T-cell (primary cell): ENCODE data around the gene TENT5A. TPM values are rescaled to one million over a fixed set of nuclear protein-coding genes. Genes with fewer than 3 reads are reported as not detected.

ENCODE experiments used
- ATAC-seq, 4 experiments: fragments of 200-7000 bp in 3 of 4; fragments of 150-1000 bp in 1 of 4; cut with Tn5 transposase; replicated peaks in 1 of 4; 1 replicate in 3 of 4; 2 replicates in 1 of 4; pipeline ENCODE4 v1.10.0; 2021; ENCODE audit warnings: moderate library complexity in 3 of 4, mild to moderate bottlenecking in 2 of 4, moderate number of reproducible peaks in 1 of 4
- CTCF ChIA-PET, 2 donors: fragments of 300-600 bp; sonication (Branson Sonifier 250); formaldehyde crosslinking; loops; one replicate each; lab custom pipeline; 2022; ENCODE audit warnings: antibody characterized with exemption in 2 of 2; lab: Charles Lee
- POLR2A ChIA-PET, 2 donors: fragments of 300-600 bp; sonication (Branson Sonifier 250); formaldehyde crosslinking; loops; one replicate each; lab custom pipeline; 2022; ENCODE audit warnings: antibody characterized with exemption in 2 of 2; lab: Charles Lee
- DNase-seq, 35 experiments: peaks; one replicate each; pipeline versions ENCODE4 v3.0.0 to v3.0.0-alpha.2; 2013 to 2023
- H3K27ac ChIP-seq: one replicate; pipeline ENCODE4 v1.5.1; 2013; ENCODE audit warnings: low read length
- H3K27me3 ChIP-seq, 2 experiments: replicated peaks in 1 of 2; 1 replicate in 1 of 2; 2 replicates in 1 of 2; pipeline versions ENCODE4 v1.6.1 to v1.7.0; 2013; ENCODE audit warnings: low read length in 1 of 2, mixed read lengths in 1 of 2; ENCODE audit not compliant: control insufficient read depth in 2 of 2, insufficient read depth in 2 of 2; ENCODE audit errors: extremely low read depth in 1 of 2
- H3K36me3 ChIP-seq, 2 donors: 1 replicate in 1 of 2; 2 replicates in 1 of 2; pipeline versions ENCODE4 v1.6.1 to v1.7.0; 2013; ENCODE audit warnings: low read length in 1 of 2; ENCODE audit not compliant: control insufficient read depth in 2 of 2, insufficient read depth in 1 of 2; ENCODE audit errors: extremely low read depth in 1 of 2
- H3K4me1 ChIP-seq, 2 experiments: 1 replicate in 1 of 2; 2 replicates in 1 of 2; pipeline versions ENCODE4 v1.6.1 to v1.7.0; 2013; ENCODE audit warnings: low read length in 2 of 2, mixed read lengths in 1 of 2; ENCODE audit not compliant: insufficient read depth in 2 of 2, control insufficient read depth in 1 of 2; ENCODE audit errors: extremely low read depth in 1 of 2
- H3K4me3 ChIP-seq, 2 donors: 1 replicate in 1 of 2; 2 replicates in 1 of 2; pipeline versions ENCODE4 v1.5.1 to v1.7.0; 2013; ENCODE audit warnings: mild to moderate bottlenecking in 2 of 2, low read length in 1 of 2, moderate library complexity in 1 of 2; ENCODE audit not compliant: control insufficient read depth in 1 of 2; ENCODE audit errors: extremely low read depth in 1 of 2
- H3K9me3 ChIP-seq: 2 replicates; pipeline ENCODE4 v1.7.0; 2013
- H3K27ac Mint-ChIP-seq, 2 donors: one replicate each; pipeline ENCODE4 v1.8.0; 2020 to 2021; ENCODE audit warnings: mild to moderate bottlenecking in 2 of 2, mixed read lengths in 2 of 2
- H3K27me3 Mint-ChIP-seq, 2 donors: one replicate each; pipeline ENCODE4 v1.8.0; 2021 to 2022; ENCODE audit warnings: mixed read lengths in 2 of 2
- H3K36me3 Mint-ChIP-seq: one replicate; pipeline ENCODE4 v1.8.0; 2021; ENCODE audit warnings: mixed read lengths
- H3K4me1 Mint-ChIP-seq, 3 donors: one replicate each; pipeline ENCODE4 v1.8.0; 2020 to 2022; ENCODE audit warnings: mixed read lengths in 3 of 3, mild to moderate bottlenecking in 1 of 3
- H3K4me3 Mint-ChIP-seq, 3 donors: one replicate each; pipeline ENCODE4 v1.8.0; 2020 to 2022; ENCODE audit warnings: mild to moderate bottlenecking in 3 of 3, mixed read lengths in 3 of 3, moderate library complexity in 3 of 3
- H3K9me3 Mint-ChIP-seq, 3 donors: one replicate each; pipeline ENCODE4 v1.8.0; 2020 to 2022; ENCODE audit warnings: mixed read lengths in 3 of 3
- WGBS: methylation state at CpG from one replicate; pipeline ENCODE4 v1.1.5; 2013; ENCODE audit warnings: missing lambda C conversion rate; ENCODE audit not compliant: insufficient coverage; 5-methylcytosine and 5-hydroxymethylcytosine counted together
- total RNA-seq, 35 experiments: library from RNA in 6 of 35; stranded (reverse) in 6 of 35; fragments of 120-200 nt in 1 of 35; gene quantifications; one replicate each; pipeline versions ENCODE4 v1.2.1 to v1.2.4 and lab custom pipeline; 2013 to 2026

The TENT5A gene
- total RNA-seq, 5 donors from 2014 or later (not counting 1 experiment from before 2014, with no cell fraction given) = 3.2 to 10.7 (median 4.8) TPM

DNA sequence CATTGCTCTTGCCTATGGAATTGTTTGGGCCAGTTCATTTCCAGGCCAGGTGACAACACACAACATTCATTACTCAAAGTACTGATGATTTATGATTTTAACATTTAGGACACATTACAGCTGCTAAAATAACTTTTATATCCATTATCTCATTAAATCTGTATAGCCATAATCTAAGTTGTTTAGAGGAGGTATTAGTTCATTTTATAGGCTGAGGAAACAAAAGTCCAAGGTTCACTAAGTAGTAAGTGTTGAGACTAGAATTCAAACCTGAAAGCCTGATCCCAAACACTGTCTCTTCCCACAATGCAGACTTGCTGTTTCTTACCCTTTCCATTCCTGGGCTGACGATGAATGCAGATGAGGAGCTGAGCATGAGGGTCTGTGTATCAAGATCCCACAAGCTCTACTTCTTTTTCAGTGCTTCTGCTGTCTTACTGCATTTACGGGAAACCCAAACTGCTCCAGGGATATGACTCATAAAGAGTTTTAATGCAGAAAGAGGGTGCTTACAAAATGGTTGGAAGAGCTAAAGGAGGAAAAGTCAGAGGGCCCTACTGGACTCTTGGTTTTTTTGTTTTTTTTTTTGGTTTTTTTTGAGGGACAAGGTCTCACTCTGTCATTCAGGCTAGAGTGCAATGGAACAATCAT lies 17.9 kb downstream of the TENT5A start:
- Mint-ChIP-seq H3K36me3 (no peaks in the 10 kb centered on the region), H3K4me1 (no peaks in the 10 kb centered on the region), H3K4me3 (no peak overlapping the region), H3K9me3 (no peaks in the 10 kb centered on the region), H3K27me3 (no peaks in the 10 kb centered on the region), H3K27ac (no peak overlapping the region)
- Histone ChIP-seq H3K27ac (no peak overlapping the region), H3K4me3 (no peak overlapping the region), H3K27me3 (no peaks in the 10 kb centered on the region), H3K4me1 (no peaks in the 10 kb centered on the region), H3K36me3 (no peaks in the 10 kb centered on the region), H3K9me3 (no peaks in the 10 kb centered on the region)
- 80% methylated on average over 1 of the region's 2 CpGs for WGBS
- ATAC-seq (no peak), DNase-seq (no peak)
- ChIA-PET POLR2A (no interaction called here), CTCF (interaction anchor here in 1 of 2 donors (0.7 kb wide), 1 partner anchor 25 kb away, joined by 4 read pairs; no protein-coding TSS in a partner anchor)

DNA sequence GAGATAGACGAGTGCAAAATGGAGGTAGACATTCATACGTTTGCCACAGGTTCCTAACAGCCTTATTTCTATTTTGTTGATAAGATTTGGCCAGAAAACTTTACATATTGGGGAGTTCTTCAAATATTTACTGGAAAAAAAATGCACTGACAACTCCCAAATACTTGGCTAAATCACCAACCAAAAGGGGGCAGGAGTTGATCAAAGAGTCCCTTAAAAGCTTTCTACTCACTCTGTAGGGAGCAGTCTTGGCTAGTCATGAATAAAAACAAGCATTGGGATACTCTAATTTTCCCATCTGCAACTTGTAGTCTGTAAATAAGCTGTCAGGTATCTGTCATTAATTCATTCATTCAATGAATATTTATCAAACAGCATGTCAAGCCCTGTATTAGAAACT lies 18.4 kb downstream of the TENT5A start:
- DNase-seq (no peak), ATAC-seq (no peak)
- H3K27ac ChIP-seq = no peak overlapping the region
- H3K9me3 ChIP-seq = no peaks in the 10 kb centered on the region
- Mint-ChIP-seq H3K36me3 (no peaks in the 10 kb centered on the region), H3K27ac (no peak overlapping the region), H3K4me1 (no peaks in the 10 kb centered on the region), H3K9me3 (no peaks in the 10 kb centered on the region), H3K27me3 (no peaks in the 10 kb centered on the region), H3K4me3 (no peak overlapping the region)
- POLR2A ChIA-PET = no interaction called here
- no peaks in the 10 kb centered on the region for H3K36me3 ChIP-seq
- CTCF ChIA-PET = no interaction called here
- WGBS = no CpG with 5 or more reads among the region's 2 CpGs
- no peaks in the 10 kb centered on the region for H3K27me3 ChIP-seq
- H3K4me3 ChIP-seq = no peak overlapping the region
- H3K4me1 ChIP-seq = no peaks in the 10 kb centered on the region

DNA sequence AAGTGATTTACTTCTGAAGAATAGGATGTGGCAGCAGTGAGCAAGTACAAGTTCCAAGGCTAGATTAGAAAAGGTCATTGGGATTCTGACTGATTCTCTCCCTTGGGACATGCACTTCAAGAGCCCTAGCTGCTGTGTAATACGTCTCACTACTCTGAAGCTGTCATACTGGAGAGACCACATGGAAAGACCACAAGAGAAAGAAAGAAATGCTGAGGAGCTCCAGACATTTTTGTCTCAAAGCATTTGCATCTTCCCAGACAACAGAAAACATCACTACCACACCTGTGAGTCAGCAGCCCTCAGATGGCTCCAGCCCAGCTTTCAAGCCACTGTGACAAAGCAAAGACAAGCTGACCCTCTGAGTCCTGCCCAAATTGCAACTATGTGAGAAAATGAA lies 20.7 kb downstream of the TENT5A start:
- WGBS = 44% methylated on average over 1 of the region's 1 CpG

DNA sequence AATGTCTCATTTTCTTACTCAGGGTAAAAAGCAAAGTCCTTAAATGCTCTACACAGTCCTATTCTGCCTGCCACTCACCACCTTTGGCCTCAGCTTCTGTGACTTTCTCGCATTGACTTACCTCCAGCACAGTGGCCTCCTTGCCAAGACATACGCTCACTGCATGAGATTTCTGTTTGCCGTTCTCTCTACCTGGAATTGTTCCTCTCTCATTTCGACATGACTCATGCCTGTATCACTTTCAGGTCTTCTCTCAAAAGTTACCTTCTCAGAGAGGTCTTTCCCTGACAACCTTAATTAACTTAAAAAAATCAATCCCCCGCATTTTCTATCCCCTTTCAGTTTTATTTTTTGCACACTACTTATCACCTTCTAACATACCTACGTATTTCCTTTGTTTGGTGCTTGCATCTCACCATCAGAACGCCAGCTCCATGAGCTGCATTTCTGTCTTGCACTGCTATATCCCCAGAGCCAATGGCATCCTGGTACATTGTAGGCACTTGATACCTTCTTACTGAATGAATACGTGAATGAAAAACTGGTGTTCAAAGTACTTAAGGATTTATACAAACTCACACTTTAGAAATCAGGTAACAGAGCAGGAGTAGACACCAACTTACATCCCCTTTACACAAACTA lies 24.5 kb downstream of the TENT5A start:
- no peak for ATAC-seq
- no peak for DNase-seq
- CTCF ChIA-PET = no interaction called here
- Mint-ChIP-seq H3K9me3 (no peaks in the 10 kb centered on the region), H3K4me1 (peaks cover 0 to 6% (median 2%) of the 10 kb centered on the region in 3 donors), H3K4me3 (peak overlapping the region in 1 of 3 donors; percentile 4), H3K36me3 (no peaks in the 10 kb centered on the region), H3K27me3 (no peaks in the 10 kb centered on the region), H3K27ac (no peak overlapping the region)
- H3K9me3 ChIP-seq = no peaks in the 10 kb centered on the region
- H3K36me3 ChIP-seq = no peaks in the 10 kb centered on the region
- POLR2A ChIA-PET = interaction anchor here in 1 of 2 donors (0.6 kb wide), 1 partner anchor 777 kb away, joined by 3 read pairs; no protein-coding TSS in a partner anchor
- no peak overlapping the region for H3K27ac ChIP-seq
- WGBS = 49% methylated on average over 6 of the region's 8 CpGs
- H3K27me3 ChIP-seq = no peaks in the 10 kb centered on the region
- no peaks in the 10 kb centered on the region for H3K4me1 ChIP-seq
- H3K4me3 ChIP-seq = no peak overlapping the region

More for the DNA sequence above, 20.7 kb downstream of the TENT5A start:
- Mint-ChIP-seq H3K4me3 (no peak overlapping the region), H3K36me3 (no peaks in the 10 kb centered on the region), H3K27ac (no peak overlapping the region), H3K4me1 (peaks cover 0 to 6% (median 2%) of the 10 kb centered on the region in 3 donors), H3K9me3 (no peaks in the 10 kb centered on the region), H3K27me3 (no peaks in the 10 kb centered on the region)
- no peak for ATAC-seq
- ChIA-PET POLR2A (no interaction called here), CTCF (no interaction called here)
- no peaks in the 10 kb centered on the region for H3K36me3 ChIP-seq
- H3K27me3 ChIP-seq = no peaks in the 10 kb centered on the region
- no peak for DNase-seq
- H3K4me3 ChIP-seq = no peak overlapping the region
- H3K9me3 ChIP-seq = no peaks in the 10 kb centered on the region
- no peak overlapping the region for H3K27ac ChIP-seq
- no peaks in the 10 kb centered on the region for H3K4me1 ChIP-seq

DNA sequence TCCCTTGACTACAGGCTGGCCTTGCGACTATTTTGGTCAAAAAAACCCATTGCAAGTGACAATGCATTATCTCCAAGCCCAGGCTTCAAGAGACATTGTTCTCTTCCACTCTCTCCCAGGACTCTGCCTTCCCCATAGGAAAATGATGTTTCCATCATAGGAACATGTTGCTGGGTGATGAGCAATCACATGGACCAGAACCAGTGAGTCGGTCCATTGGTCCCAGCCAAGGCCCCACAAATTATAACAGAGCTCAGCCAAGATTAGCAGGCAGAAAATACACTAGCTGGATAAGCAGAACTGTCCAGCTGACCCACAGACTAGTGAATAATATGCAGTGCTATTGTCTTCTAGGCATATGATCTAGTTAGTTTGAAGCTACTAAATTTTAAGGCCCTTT lies 27.4 kb downstream of the TENT5A start:
- Histone ChIP-seq H3K4me3 (no peak overlapping the region), H3K27me3 (no peaks in the 10 kb centered on the region), H3K9me3 (no peaks in the 10 kb centered on the region), H3K27ac (no peak overlapping the region), H3K36me3 (no peaks in the 10 kb centered on the region), H3K4me1 (no peaks in the 10 kb centered on the region)
- ChIA-PET CTCF (no interaction called here), POLR2A (no interaction called here)
- ATAC-seq (no peak), DNase-seq (no peak)
- Mint-ChIP-seq H3K4me3 (no peak overlapping the region), H3K27me3 (no peaks in the 10 kb centered on the region), H3K4me1 (peaks cover 0 to 6% (median 2%) of the 10 kb centered on the region in 3 donors), H3K9me3 (no peaks in the 10 kb centered on the region), H3K36me3 (no peaks in the 10 kb centered on the region), H3K27ac (no peak overlapping the region)
- no CpG with 5 or more reads among the region's 2 CpGs for WGBS

DNA sequence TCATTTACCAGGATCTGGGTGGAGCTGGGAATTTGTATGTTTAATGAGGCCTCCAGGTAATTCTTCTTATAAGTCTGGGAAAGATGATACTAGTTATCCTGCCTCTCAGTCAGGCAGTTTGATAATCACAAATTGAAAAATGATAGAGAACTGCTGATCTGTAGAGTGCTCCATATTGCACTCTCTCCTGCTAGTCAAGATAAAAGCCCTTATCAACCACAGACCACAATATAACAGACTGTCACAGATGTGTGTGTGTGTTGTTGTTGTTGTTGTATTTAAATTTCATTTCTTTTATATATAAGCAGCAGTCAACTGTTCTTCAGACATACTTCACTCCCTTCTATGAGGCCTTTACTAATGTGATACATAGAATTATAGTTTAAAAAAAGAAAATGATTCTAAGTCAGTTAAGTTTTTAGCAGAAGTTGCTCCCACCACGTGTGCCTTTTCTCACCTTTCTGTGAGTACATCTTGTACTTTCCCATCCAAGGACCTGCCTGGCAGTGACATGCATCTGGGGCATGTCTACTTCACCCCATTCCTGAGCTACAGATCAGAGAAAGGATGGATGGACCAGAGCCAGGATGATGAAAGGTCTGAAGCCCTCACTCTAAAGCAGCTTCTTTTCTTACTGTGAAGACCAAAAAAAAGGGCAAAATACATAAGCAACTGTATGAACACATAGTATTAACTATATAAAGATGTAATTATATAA lies 29.8 kb downstream of the TENT5A start:
- Mint-ChIP-seq H3K36me3 (no peaks in the 10 kb centered on the region), H3K4me1 (no peaks in the 10 kb centered on the region), H3K27me3 (no peaks in the 10 kb centered on the region), H3K9me3 (no peaks in the 10 kb centered on the region), H3K27ac (no peak overlapping the region), H3K4me3 (no peak overlapping the region)
- DNase-seq (no peak), ATAC-seq (no peak)
- ChIA-PET POLR2A (no interaction called here), CTCF (no interaction called here)
- Histone ChIP-seq H3K4me3 (no peak overlapping the region), H3K4me1 (no peaks in the 10 kb centered on the region), H3K27ac (no peak overlapping the region), H3K27me3 (no peaks in the 10 kb centered on the region), H3K9me3 (no peaks in the 10 kb centered on the region), H3K36me3 (no peaks in the 10 kb centered on the region)
- no CpG with 5 or more reads among the region's 1 CpG for WGBS
